K562 (cell line): Measurements from ENCODE around the gene LTA4H. TPM values are rescaled to one million over a fixed set of nuclear protein-coding genes. Genes with fewer than 3 reads are reported as not detected.

ENCODE experiments used
- ATAC-seq: fragments of 200-7000 bp; cut with Tn5 transposase; 3 replicates; pipeline ENCODE4 v1.9.1; 2020; ENCODE audit warnings: moderate library complexity
- BruUV-seq: library from RNA; stranded (reverse); fragments of 400-500 nt; replicated peaks from 2 replicates; lab custom pipeline; 2021; lab: Mats Ljungman, UMichigan
- CTCF ChIA-PET: fragments of 300-600 bp; formaldehyde crosslinking; extraction: SDS; loops from one replicate; lab custom pipeline; 2021; ENCODE audit warnings: low intra/inter-chr PET ratio; lab: Yijun Ruan, JAX
- POLR2A ChIA-PET: fragments of 300-600, 350-650 bp; sonication (Branson Sonifier 250); formaldehyde crosslinking; extraction: SDS; loops from one replicate; lab custom pipeline; 2021; ENCODE audit warnings: antibody characterized with exemption, inconsistent platforms; lab: Yijun Ruan, JAX
- DNase-seq, 4 experiments: peaks; one replicate each; pipeline versions ENCODE4 v3.0.0 to v3.0.0-alpha.2; 2011 to 2018; ENCODE audit warnings: low spot score in 3 of 4, mixed read lengths in 3 of 4; ENCODE audit errors: extremely low read depth in 1 of 4
- FAIRE-seq: peaks from 2 replicates; lab custom pipeline; 2011; peaks lifted over from hg19 to GRCh38; lab: Jason Lieb, UNC
- H2AFZ ChIP-seq: 2 replicates; pipeline ENCODE4 v1.6.0; 2011; ENCODE audit warnings: low read depth, low read length, control low read depth, inconsistent platforms
- H3K27ac ChIP-seq: fragments of 200-600 bp; 3 replicates; pipeline ENCODE4 v1.8.0; 2011; ENCODE audit warnings: low read depth, mild to moderate bottlenecking, control low read depth, inconsistent platforms, low read length, moderate library complexity, mixed read lengths; ENCODE audit errors: extremely low read depth
- H3K27me3 ChIP-seq, 2 experiments: fragments of 300-600 bp in 1 of 2; 2 replicates in 1 of 2; 3 replicates in 1 of 2; pipeline versions ENCODE4 v1.6.0 to v1.8.0; 2011; ENCODE audit warnings: inconsistent platforms in 2 of 2, low read length in 2 of 2, mild to moderate bottlenecking in 1 of 2, mixed read lengths in 1 of 2, moderate library complexity in 1 of 2; ENCODE audit not compliant: control insufficient read depth in 2 of 2, insufficient read depth in 2 of 2
- H3K36me3 ChIP-seq: fragments of 300-600 bp; 3 replicates; pipeline ENCODE4 v1.8.0; 2011; ENCODE audit warnings: mild to moderate bottlenecking, low read length, inconsistent platforms; ENCODE audit not compliant: control insufficient read depth, insufficient read depth
- H3K4me1 ChIP-seq, 2 experiments: fragments of 200-600 bp in 1 of 2; replicated peaks in 1 of 2; 2 replicates in 1 of 2; 3 replicates in 1 of 2; pipeline versions ENCODE4 v1.5.1 to v1.8.0; 2011; ENCODE audit warnings: inconsistent platforms in 2 of 2, low read length in 2 of 2, mild to moderate bottlenecking in 1 of 2, mixed read lengths in 1 of 2, moderate library complexity in 1 of 2; ENCODE audit not compliant: control insufficient read depth in 2 of 2, insufficient read depth in 2 of 2
- H3K4me2 ChIP-seq: 2 replicates; pipeline ENCODE4 v1.6.1; 2011; ENCODE audit warnings: low read length, control low read depth, inconsistent platforms, mixed read lengths; ENCODE audit not compliant: insufficient read depth
- H3K4me3 ChIP-seq: fragments of 200-600 bp; sonication (generic), shearing (Covaris generic); 2 replicates; pipeline ENCODE4 v1.5.1; 2016; ENCODE audit warnings: control low read depth, inconsistent platforms
- H3K79me2 ChIP-seq: fragments of 200-600 bp; 3 replicates; pipeline ENCODE4 v1.8.0; 2011; ENCODE audit warnings: low read length, inconsistent platforms; ENCODE audit not compliant: control insufficient read depth, insufficient read depth
- H3K9ac ChIP-seq, 2 experiments: 2 replicates each; pipeline versions ENCODE4 v1.6.0 to v1.6.1; 2011; ENCODE audit warnings: low read depth in 2 of 2, low read length in 2 of 2, control low read depth in 1 of 2, inconsistent platforms in 1 of 2, mild to moderate bottlenecking in 1 of 2, mixed read lengths in 1 of 2; ENCODE audit not compliant: insufficient read depth in 1 of 2
- H3K9me1 ChIP-seq: one replicate; pipeline ENCODE4 v1.6.0; 2011; ENCODE audit warnings: inconsistent platforms, mild to moderate bottlenecking, low read length, moderate library complexity; ENCODE audit not compliant: control insufficient read depth, insufficient read depth
- H3K9me3 ChIP-seq: replicated peaks from 2 replicates; pipeline ENCODE4 v1.5.1; 2011; ENCODE audit warnings: low read depth, low read length, inconsistent platforms; ENCODE audit not compliant: control insufficient read depth, insufficient read depth
- H4K20me1 ChIP-seq: replicated peaks from 2 replicates; pipeline ENCODE4 v1.6.1; 2011; ENCODE audit warnings: low read length, inconsistent platforms, mixed read lengths; ENCODE audit not compliant: control insufficient read depth, insufficient read depth
- ARID1B ChIP-seq: fragments of 450-650 bp; IDR thresholded peaks from 2 replicates; pipeline ENCODE4 v1.6.1; 2016; ENCODE audit warnings: antibody characterized with exemption, mild to moderate bottlenecking, inconsistent platforms
- DDX20 ChIP-seq: fragments of 450-650 bp; IDR thresholded peaks from 2 replicates; pipeline ENCODE4 v1.6.1; 2016; ENCODE audit warnings: missing genetic modification characterization, low read depth, mild to moderate bottlenecking, missing compliant biosample characterization, moderate library complexity
- EGR1 ChIP-seq: fragments of 450-650 bp; conservative IDR thresholded peaks from 2 replicates; pipeline ENCODE4 v1.6.1; 2017; ENCODE audit warnings: mild to moderate bottlenecking
- KDM5B ChIP-seq: fragments of 200-600 bp; sonication (generic); IDR thresholded peaks from 2 replicates; pipeline ENCODE4 v1.6.1; 2012; ENCODE audit warnings: low read depth, mild to moderate bottlenecking, moderate library complexity, low read length, control low read depth, inconsistent platforms; ENCODE audit not compliant: insufficient replicate concordance
- NEUROD1 ChIP-seq: fragments of 150-350 bp; IDR thresholded peaks from 2 replicates; pipeline ENCODE4 v1.6.1; 2014; ENCODE audit warnings: borderline replicate concordance, low read length, low read depth; ENCODE audit not compliant: partially characterized antibody
- RNF2 ChIP-seq: sonication (generic); IDR thresholded peaks from 2 replicates; pipeline ENCODE4 v1.6.1; 2016
- ZNF274 ChIP-seq: IDR thresholded peaks from 2 replicates; pipeline ENCODE4 v1.6.1; 2011; ENCODE audit warnings: low read depth, mild to moderate bottlenecking, low read length, moderate library complexity, borderline replicate concordance
- WGBS: fragments of 100-300 bp; shearing (Covaris generic); methylation state at CpG from one replicate; pipeline ENCODE4 v1.1.6; 2016; ENCODE audit warnings: low coverage, mixed read lengths; ENCODE audit not compliant: insufficient coverage; ENCODE audit errors: missing lambda C conversion rate; 5-methylcytosine and 5-hydroxymethylcytosine counted together
- in situ Hi-C: fragments of 300-500 bp; cut with MboI; formaldehyde crosslinking; loops from 4 replicates; pipeline ENCODE4 v1.15.0; 2018; ENCODE audit warnings: inconsistent platforms, mixed read lengths
- intact Hi-C: fragments of 100-400 bp; cut with micrococcal nuclease; formaldehyde crosslinking; loops from 2 replicates; pipeline ENCODE4 v1.14.2; 2022
- polyA plus RNA-seq, 8 experiments: library from polyadenylated mRNA; depleted of rRNA in 4 of 8; stranded (reverse) in 5 of 8; unstranded in 3 of 8; fragments of >200 nt; fragmentation: Nextera tagmentation in 2 of 8; fragmentation: Illumina TruSeq in 1 of 8; extraction: Ambion mirVana in 2 of 8; extraction: Trizol in 1 of 8; gene quantifications; 2 replicates each; pipeline versions ENCODE4 v1.2.1 to v1.2.3, GENCODE V29; 2011 to 2014; ENCODE audit warnings: inconsistent platforms in 1 of 8, missing spikeins in 1 of 8
- total RNA-seq, 7 experiments: library from RNA; depleted of rRNA in 6 of 7; stranded (reverse); fragments of >200 nt in 6 of 7; fragmentation: Illumina TruSeq in 2 of 7; extraction: Trizol in 2 of 7; gene quantifications; 2 replicates each; pipeline versions ENCODE4 v1.2.1 to v1.2.3, GENCODE V29; 2011 to 2021; ENCODE audit warnings: low replicate concordance in 1 of 7
- TF ChIP-seq, protein P1 (sequence below): fragments of 450-650 bp; IDR thresholded peaks from 2 replicates; pipeline ENCODE4 v1.6.1; 2017; ENCODE audit warnings: antibody characterized with exemption, mild to moderate bottlenecking

LTA4H gene
- total and polyA plus RNA-seq, 9 of the 15 experiments (the other 6 are each of a cell fraction or from before 2014, with no cell fraction given) = 25.2 to 58.1 (median 40.5) TPM

DNA sequence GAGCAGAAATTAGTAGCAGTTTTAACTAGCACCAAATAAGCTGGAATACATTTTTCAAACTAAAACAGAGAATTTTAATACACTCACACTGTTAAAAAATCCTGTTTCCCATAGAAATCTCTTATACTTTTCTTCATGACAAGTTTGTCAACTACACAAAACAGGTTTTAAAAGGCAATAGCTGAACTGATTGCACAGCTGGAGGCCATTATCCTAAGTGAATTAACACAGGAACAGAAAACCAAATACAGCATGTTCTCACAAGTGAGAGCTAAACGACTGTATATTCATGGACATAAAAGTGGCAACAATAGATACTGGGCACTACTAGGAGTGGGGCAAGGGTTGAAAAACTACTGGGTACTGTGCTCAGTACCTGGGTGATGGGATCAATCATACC is 27.7 kb downstream of the LTA4H start:
- ChIA-PET CTCF (no interaction called here), POLR2A (interaction anchor here (1.1 kb wide), 1 partner anchor 9 kb away, joined by 4 read pairs; no protein-coding TSS in a partner anchor)
- no peak for DNase-seq
- FAIRE-seq = no peak
- peaks cover 13% of the 10 kb centered on the region; the same call in 2 of the 3 replicates for H3K36me3 ChIP-seq
- no peaks in the 10 kb centered on the region for H3K27me3 ChIP-seq
- no peak overlapping the region for H2AFZ ChIP-seq
- H3K4me3 ChIP-seq = no peak overlapping the region
- no peak for TF ChIP-seq DDX20 (tag)
- TF ChIP-seq ZNF274 = no peak
- TF ChIP-seq KDM5B = no peak
- no peak for TF ChIP-seq NEUROD1
- TF ChIP-seq RNF2 = no peak
- TF ChIP-seq, protein P1, sequence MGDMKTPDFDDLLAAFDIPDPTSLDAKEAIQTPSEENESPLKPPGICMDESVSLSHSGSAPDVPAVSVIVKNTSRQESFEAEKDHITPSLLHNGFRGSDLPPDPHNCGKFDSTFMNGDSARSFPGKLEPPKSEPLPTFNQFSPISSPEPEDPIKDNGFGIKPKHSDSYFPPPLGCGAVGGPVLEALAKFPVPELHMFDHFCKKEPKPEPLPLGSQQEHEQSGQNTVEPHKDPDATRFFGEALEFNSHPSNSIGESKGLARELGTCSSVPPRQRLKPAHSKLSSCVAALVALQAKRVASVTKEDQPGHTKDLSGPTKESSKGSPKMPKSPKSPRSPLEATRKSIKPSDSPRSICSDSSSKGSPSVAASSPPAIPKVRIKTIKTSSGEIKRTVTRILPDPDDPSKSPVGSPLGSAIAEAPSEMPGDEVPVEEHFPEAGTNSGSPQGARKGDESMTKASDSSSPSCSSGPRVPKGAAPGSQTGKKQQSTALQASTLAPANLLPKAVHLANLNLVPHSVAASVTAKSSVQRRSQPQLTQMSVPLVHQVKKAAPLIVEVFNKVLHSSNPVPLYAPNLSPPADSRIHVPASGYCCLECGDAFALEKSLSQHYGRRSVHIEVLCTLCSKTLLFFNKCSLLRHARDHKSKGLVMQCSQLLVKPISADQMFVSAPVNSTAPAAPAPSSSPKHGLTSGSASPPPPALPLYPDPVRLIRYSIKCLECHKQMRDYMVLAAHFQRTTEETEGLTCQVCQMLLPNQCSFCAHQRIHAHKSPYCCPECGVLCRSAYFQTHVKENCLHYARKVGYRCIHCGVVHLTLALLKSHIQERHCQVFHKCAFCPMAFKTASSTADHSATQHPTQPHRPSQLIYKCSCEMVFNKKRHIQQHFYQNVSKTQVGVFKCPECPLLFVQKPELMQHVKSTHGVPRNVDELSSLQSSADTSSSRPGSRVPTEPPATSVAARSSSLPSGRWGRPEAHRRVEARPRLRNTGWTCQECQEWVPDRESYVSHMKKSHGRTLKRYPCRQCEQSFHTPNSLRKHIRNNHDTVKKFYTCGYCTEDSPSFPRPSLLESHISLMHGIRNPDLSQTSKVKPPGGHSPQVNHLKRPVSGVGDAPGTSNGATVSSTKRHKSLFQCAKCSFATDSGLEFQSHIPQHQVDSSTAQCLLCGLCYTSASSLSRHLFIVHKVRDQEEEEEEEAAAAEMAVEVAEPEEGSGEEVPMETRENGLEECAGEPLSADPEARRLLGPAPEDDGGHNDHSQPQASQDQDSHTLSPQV = no peak
- TF ChIP-seq EGR1 = no peak
- TF ChIP-seq ARID1B = no peak
- BruUV-seq = no TSS peak
- no peak for ATAC-seq
- in situ Hi-C loops (no loop called here), intact Hi-C loops (no loop called here)
- H4K20me1 ChIP-seq = no peaks in the 10 kb centered on the region
- H3K79me2 ChIP-seq = no peaks in the 10 kb centered on the region
- no peak overlapping the region for H3K4me2 ChIP-seq
- H3K9ac ChIP-seq = no peak overlapping the region
- 17% methylated on average over 1 of the region's 1 CpG for WGBS
- H3K4me1 ChIP-seq = no peaks in the 10 kb centered on the region
- no peak overlapping the region for H3K27ac ChIP-seq
- no peaks in the 10 kb centered on the region for H3K9me3 ChIP-seq
- H3K9me1 ChIP-seq = no peaks in the 10 kb centered on the region
